GM18517 (cell line): ENCODE data around the gene SCGB1C1.

ENCODE experiments used
- ATAC-seq: cut with Tn5 transposase; IDR thresholded peaks from one replicate; pipeline ENCODE4 v1.9.1; 2021; ENCODE audit warnings: mild to moderate bottlenecking, moderate library complexity; ENCODE audit not compliant: unreplicated experiment

Gene SCGB1C1

GRCh38 chr11:204587-205109 is 11.8 kb downstream of the SCGB1C1 start:
- ATAC-seq, result no peak

GRCh38 chr11:205221-206001 is 12.5 kb downstream of the SCGB1C1 start:
- no peak for ATAC-seq

GRCh38 chr11:206002-206384 is 13.1 kb downstream of the SCGB1C1 start:
- no peak for ATAC-seq

- peak; percentile 30 for ATAC-seq
These were observed 13.8 kb downstream of the SCGB1C1 start for GRCh38 chr11:206526-207207.

- ATAC-seq, result peak; percentile 88
These were observed 14.5 kb downstream of the SCGB1C1 start, which contains the start of the genes BET1L and RIC8A for GRCh38 chr11:207208-207862. Gene BET1L (minus strand): TSS chr11:207399. CDS start chr11:207321, 78 bp downstream. Gene RIC8A (plus strand): TSS chr11:207708. CDS start chr11:208855, 1,147 bp downstream.

- peak; percentile 9 for ATAC-seq
These were observed 14.9 kb downstream of the SCGB1C1 start for GRCh38 chr11:207863-208180.

GRCh38 chr11:208181-208916 is 15.5 kb downstream of the SCGB1C1 start:
- no peak for ATAC-seq

- ATAC-seq, result no peak
These were observed 16.0 kb downstream of the SCGB1C1 start for GRCh38 chr11:208917-209260.

GRCh38 chr11:209275-210121 is 16.6 kb downstream of the SCGB1C1 start:
- ATAC-seq, result no peak

GRCh38 chr11:210122-210802 is 17.4 kb downstream of the SCGB1C1 start:
- ATAC-seq, result no peak

- no peak for ATAC-seq
These were observed 17.9 kb downstream of the SCGB1C1 start for GRCh38 chr11:210803-211180.

GRCh38 chr11:211295-211694 is 18.4 kb downstream of the SCGB1C1 start:
- ATAC-seq, result no peak

GRCh38 chr11:211741-212140 is 18.9 kb downstream of the SCGB1C1 start:
- ATAC-seq, result no peak

GRCh38 chr11:212150-213100 is 19.5 kb downstream of the SCGB1C1 start:
- ATAC-seq, result no peak

GRCh38 chr11:213111-213510 is 20.2 kb downstream of the SCGB1C1 start:
- no peak for ATAC-seq

- no peak for ATAC-seq
These were observed 21.2 kb downstream of the SCGB1C1 start for GRCh38 chr11:214083-214482.

GRCh38 chr11:215581-216037 is 22.7 kb downstream of the SCGB1C1 start:
- no peak for ATAC-seq
